ENCODE measurements around the gene VAV2. TPM values are rescaled to one million over a fixed set of nuclear protein-coding genes. Genes with fewer than 3 reads are reported as not detected.

Gene VAV2
- total and polyA plus RNA-seq, 2 experiments from 2014 or later: 10.8 to 15.3 TPM

DNA sequence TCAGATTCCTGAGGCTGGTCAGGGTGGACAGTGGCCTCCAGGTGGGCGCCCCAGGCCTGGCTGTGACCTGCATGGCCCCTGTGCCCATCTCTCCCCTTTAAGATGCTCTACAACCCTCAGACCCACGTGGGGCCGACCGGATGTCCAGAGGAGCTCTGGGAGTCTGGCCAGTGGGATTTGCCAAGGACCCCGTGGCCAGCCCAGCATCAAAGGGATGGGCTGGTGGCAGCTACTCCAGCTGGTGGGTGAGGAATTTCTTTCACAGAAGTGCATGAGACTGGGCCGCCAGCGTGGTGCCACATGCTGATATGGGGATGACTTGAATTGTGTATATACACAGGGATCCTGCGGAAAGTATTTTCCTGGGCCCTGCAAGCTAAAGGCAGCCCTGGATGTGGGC, 159.2 kb downstream of the VAV2 start:
- Histone ChIP-seq H3K9me3 (ENCODE audit: low read depth) (no peaks in the 10 kb centered on the region), H3K4me3 (no peak overlapping the region), H3K27ac (no peak overlapping the region), H3K27me3 (no peaks in the 10 kb centered on the region), H3K4me1 (ENCODE audit: low read depth) (no peaks in the 10 kb centered on the region), H3K36me3 (no peaks in the 10 kb centered on the region)
- no peak for DNase-seq (ENCODE audit: low read depth in 1 of 2, low spot score in 1 of 2)
- TF ChIP-seq, protein P1, sequence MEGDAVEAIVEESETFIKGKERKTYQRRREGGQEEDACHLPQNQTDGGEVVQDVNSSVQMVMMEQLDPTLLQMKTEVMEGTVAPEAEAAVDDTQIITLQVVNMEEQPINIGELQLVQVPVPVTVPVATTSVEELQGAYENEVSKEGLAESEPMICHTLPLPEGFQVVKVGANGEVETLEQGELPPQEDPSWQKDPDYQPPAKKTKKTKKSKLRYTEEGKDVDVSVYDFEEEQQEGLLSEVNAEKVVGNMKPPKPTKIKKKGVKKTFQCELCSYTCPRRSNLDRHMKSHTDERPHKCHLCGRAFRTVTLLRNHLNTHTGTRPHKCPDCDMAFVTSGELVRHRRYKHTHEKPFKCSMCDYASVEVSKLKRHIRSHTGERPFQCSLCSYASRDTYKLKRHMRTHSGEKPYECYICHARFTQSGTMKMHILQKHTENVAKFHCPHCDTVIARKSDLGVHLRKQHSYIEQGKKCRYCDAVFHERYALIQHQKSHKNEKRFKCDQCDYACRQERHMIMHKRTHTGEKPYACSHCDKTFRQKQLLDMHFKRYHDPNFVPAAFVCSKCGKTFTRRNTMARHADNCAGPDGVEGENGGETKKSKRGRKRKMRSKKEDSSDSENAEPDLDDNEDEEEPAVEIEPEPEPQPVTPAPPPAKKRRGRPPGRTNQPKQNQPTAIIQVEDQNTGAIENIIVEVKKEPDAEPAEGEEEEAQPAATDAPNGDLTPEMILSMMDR (IDR thresholded peaks at IDR 0.05; ENCODE audit: low read depth, low read length): no peak

GRCh38 chr9:133830711-133831110, 161.4 kb downstream of the VAV2 start:
- Histone ChIP-seq H3K27ac (no peak overlapping the region), H3K4me1 (ENCODE audit: low read depth) (peaks cover 7% of the 10 kb centered on the region), H3K9me3 (ENCODE audit: low read depth) (no peaks in the 10 kb centered on the region), H3K4me3 (no peak overlapping the region), H3K27me3 (no peaks in the 10 kb centered on the region), H3K36me3 (no peaks in the 10 kb centered on the region)
- no peak for DNase-seq (ENCODE audit: low read depth in 1 of 2, low spot score in 1 of 2)
- TF ChIP-seq, protein P1 (IDR thresholded peaks at IDR 0.05; ENCODE audit: low read depth, low read length): no peak

DNA sequence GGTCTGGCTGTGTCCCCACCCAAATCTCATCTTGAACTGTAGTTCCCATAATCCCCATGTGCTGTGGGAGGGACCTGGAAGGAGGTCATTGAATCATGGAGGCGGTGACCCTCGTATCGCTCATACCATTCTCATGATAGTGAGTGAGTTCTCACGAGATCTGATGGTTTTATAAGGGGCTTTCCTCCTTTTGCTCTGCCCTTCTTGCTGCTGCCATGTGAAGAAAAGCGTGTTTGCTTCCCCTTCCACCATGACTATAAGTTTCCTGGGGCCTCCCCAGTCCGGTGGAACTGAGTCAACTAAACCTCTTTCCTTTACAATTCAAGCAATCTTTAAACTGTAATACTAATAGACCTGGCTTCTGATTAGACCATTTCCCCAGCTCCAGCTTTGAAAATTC, 161.8 kb downstream of the VAV2 start:
- peaks cover 7% of the 10 kb centered on the region for H3K4me1 ChIP-seq (ENCODE audit: low read depth)
- H3K27me3 ChIP-seq: no peaks in the 10 kb centered on the region
- no peaks in the 10 kb centered on the region for H3K9me3 ChIP-seq (ENCODE audit: low read depth)
- TF ChIP-seq, protein P1 (IDR thresholded peaks at IDR 0.05; ENCODE audit: low read depth, low read length): no peak
- no peak overlapping the region for H3K4me3 ChIP-seq
- no peaks in the 10 kb centered on the region for H3K36me3 ChIP-seq
- DNase-seq (ENCODE audit: low read depth in 1 of 2, low spot score in 1 of 2): no peak
- H3K27ac ChIP-seq: no peak overlapping the region

- no peak for DNase-seq (ENCODE audit: low read depth in 1 of 2, low spot score in 1 of 2)
- no peak overlapping the region for H3K27ac ChIP-seq
- H3K27me3 ChIP-seq: no peaks in the 10 kb centered on the region
- TF ChIP-seq, protein P1 (IDR thresholded peaks at IDR 0.05; ENCODE audit: low read depth, low read length): no peak
- peaks cover 15% of the 10 kb centered on the region for H3K4me1 ChIP-seq (ENCODE audit: low read depth)
- no peaks in the 10 kb centered on the region for H3K36me3 ChIP-seq
- H3K9me3 ChIP-seq (ENCODE audit: low read depth): no peaks in the 10 kb centered on the region
- no peak overlapping the region for H3K4me3 ChIP-seq
Measured at GRCh38 chr9:133828338-133828997, 163.7 kb downstream of the VAV2 start.

DNA sequence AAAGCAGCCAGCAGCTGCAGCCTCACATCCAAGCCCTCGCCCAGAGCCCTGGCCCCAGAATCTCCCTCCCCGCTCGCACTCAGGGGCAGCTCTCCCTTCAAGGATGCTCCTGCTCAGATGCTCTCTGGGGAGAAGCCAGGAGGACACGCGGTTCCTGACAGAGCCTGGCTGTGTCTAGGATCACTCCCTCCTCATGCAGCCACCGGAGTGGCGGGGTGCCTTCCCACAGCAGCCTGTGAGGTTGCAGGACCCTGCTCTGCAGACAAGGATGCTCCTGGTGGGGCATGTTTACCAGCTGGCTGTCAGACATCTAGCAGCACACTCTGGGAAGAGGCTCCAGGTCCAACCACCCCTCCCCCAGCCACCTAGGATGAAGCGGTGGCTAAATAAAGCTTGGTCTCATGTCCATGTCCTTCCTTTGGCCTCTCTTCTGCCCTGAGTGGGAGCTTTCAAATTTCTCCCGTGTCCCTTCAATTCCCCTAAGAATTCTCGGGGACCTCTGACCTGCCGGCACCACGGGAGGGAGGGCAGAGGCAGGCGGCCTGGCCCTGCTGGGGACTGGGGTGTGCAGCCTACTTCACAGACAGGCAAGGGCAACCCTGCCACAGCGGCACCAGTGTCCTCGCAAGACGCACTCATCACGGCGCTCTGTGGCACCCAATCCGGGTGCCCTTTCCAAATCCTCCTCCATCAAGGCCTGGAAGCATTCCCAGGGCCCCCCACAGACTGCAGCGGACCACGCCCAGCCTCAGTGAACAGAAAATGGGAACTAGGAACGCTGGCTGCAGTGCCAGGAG, 165.6 kb downstream of the VAV2 start:
- Histone ChIP-seq H3K27ac (peak overlapping the region; percentile 54), H3K9me3 (ENCODE audit: low read depth) (no peaks in the 10 kb centered on the region), H3K4me3 (no peak overlapping the region), H3K4me1 (ENCODE audit: low read depth) (peaks cover 16% of the 10 kb centered on the region), H3K27me3 (no peaks in the 10 kb centered on the region), H3K36me3 (no peaks in the 10 kb centered on the region)
- DNase-seq (ENCODE audit: low read depth in 1 of 2, low spot score in 1 of 2): peak in 1 of 2 donors; percentile 19
- TF ChIP-seq, protein P1 (IDR thresholded peaks at IDR 0.05; ENCODE audit: low read depth, low read length): no peak

Measured in cardiac muscle cell (in vitro differentiated cells and primary cell).